GM06990 (cell line): ENCODE results near the gene ZNF653.

Experiments used
- DNase-seq: peaks from one replicate; pipeline ENCODE4 v3.0.0-alpha.2; 2011; ENCODE audit not compliant: insufficient read length; ENCODE audit errors: extremely low read depth
- H3K27me3 ChIP-seq: replicated peaks from 2 replicates; pipeline ENCODE4 v1.6.0; 2011; ENCODE audit warnings: low read length; ENCODE audit not compliant: control insufficient read depth, insufficient read depth
- H3K36me3 ChIP-seq: 2 replicates; pipeline ENCODE4 v1.5.1; 2011; ENCODE audit warnings: low read length; ENCODE audit not compliant: control insufficient read depth, insufficient read depth
- H3K4me3 ChIP-seq: replicated peaks from 2 replicates; pipeline ENCODE4 v1.5.1; 2011; ENCODE audit warnings: low read depth, mild to moderate bottlenecking, control low read depth, low read length
- TF ChIP-seq, protein P1 (sequence below): IDR thresholded peaks from 2 replicates; pipeline ENCODE4 v1.5.1; 2011; ENCODE audit warnings: low read length, control low read depth, mild to moderate bottlenecking, inconsistent platforms; ENCODE audit not compliant: insufficient read depth, poor library complexity, severe bottlenecking

The ZNF653 gene

DNA sequence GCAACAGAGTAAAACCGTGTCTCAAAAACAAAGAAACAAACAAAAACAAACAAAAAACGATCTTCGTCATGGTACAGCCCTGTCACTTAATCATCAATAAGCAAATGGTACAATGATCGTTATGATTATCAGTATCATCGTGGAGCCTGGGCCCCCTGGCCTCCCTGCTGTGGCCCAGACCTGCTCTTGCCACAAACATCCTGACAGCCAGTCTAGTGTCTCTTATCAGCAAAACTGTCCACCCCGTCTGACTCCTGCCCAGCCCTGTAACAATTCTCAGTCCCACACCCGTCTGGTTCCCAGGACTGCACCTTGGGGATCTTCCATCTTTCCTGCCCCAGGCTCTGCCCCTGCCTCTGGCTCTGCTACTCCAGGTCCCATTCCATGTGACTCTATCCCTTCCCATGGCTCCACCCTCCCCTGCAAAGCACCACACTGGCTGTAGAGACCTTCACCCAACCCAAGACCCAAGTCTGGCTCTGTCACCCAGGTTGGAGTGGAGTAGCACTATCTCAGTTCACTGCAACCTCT lies 5.7 kb downstream of the ZNF653 start:
- H3K36me3 ChIP-seq, result peaks cover 13% of the 10 kb centered on the region
- TF ChIP-seq, protein P1, sequence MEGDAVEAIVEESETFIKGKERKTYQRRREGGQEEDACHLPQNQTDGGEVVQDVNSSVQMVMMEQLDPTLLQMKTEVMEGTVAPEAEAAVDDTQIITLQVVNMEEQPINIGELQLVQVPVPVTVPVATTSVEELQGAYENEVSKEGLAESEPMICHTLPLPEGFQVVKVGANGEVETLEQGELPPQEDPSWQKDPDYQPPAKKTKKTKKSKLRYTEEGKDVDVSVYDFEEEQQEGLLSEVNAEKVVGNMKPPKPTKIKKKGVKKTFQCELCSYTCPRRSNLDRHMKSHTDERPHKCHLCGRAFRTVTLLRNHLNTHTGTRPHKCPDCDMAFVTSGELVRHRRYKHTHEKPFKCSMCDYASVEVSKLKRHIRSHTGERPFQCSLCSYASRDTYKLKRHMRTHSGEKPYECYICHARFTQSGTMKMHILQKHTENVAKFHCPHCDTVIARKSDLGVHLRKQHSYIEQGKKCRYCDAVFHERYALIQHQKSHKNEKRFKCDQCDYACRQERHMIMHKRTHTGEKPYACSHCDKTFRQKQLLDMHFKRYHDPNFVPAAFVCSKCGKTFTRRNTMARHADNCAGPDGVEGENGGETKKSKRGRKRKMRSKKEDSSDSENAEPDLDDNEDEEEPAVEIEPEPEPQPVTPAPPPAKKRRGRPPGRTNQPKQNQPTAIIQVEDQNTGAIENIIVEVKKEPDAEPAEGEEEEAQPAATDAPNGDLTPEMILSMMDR, result no peak
- DNase-seq, result no peak
- H3K4me3 ChIP-seq, result no peak overlapping the region
- H3K27me3 ChIP-seq, result no peaks in the 10 kb centered on the region

DNA sequence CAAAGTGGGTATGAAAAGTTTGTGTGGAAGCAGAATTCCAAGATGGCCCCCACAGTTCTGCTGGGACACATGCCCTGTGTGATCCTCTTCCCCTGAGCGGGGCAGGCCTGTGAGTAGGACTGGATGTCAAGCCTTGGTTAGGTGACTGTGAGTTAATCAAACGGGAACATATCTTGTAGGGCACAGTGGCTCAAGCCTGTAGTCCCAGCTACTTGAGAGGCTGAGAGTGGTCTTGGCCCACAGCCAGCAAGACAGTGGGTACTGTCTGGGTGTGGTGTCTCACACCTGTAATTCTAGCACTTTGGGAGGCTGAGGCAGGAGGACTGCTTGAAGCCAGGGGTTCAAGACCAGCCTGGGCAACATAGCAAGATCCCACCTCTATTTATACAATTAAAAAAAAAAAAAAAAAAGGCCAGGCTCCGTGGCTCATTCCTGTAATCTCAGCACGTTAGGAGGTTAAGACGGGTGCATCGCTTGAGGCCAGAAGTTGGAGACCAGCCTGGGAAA lies 6.4 kb downstream of the ZNF653 start:
- Histone ChIP-seq H3K36me3 (peaks cover 16% of the 10 kb centered on the region), H3K27me3 (no peaks in the 10 kb centered on the region), H3K4me3 (no peak overlapping the region)
- DNase-seq, result no peak
- TF ChIP-seq, protein P1, result no peak

DNA sequence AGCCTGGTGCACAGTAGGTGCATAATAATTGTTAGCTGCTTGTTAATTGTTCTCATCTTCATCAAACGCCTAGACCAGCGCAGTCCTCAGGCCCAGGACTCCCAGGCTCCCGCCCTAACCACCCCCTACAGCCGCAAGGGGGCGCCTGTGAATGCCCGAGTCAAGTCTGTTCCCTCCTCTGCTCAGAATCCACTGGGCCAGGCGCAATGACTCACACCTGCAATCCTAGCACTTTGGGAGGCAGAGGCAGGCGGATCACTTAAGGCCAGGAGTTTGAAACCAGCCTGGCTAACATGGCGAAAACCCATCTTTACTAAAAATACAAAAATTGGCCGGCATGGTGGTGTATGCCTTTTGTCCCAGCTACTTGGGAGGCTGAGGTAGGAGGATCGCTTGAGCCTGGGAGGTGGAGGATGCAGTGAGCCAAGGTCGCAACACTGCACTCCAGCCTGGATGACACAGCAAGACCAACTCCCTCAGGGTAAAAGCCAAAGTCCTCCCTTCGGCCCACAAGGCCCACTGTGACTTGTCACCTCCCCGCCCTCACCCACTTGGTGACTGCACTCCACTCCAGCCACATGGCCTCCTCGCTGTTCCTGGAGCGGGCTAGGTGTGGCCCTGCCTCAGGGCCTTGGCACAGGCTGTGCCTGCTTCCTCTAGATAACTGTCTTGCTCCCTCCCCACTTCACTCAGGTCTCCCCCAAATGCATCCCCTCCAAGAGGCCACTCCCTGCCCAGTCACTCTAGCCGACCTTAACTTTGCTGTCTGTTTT lies 9.1 kb downstream of the ZNF653 start:
- DNase-seq, result peak; percentile 56
- Histone ChIP-seq H3K27me3 (no peaks in the 10 kb centered on the region), H3K36me3 (peaks cover 13% of the 10 kb centered on the region), H3K4me3 (no peak overlapping the region)
- TF ChIP-seq, protein P1, result peak; percentile 87

DNA sequence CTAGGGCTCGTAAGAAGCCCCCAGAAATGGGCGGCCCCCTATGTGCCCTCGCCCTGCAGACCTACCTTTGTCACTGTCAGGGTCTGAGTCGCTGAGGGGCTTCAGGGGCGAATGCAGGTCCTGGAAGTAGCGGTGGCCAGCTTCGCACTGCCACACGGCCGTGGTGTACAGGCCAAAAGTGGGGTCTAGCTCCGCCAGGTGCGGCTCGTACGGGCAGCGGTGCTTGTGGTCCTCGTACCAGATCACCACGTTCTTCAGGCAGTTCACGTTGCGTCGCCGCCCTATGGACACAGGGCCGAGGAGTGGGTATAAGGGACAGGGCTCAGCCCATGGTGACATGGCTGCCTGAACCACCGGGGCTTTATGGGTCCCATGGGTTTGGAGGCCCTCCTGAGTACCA lies 9.8 kb downstream of the ZNF653 start:
- TF ChIP-seq, protein P1, result no peak
- Histone ChIP-seq H3K27me3 (no peaks in the 10 kb centered on the region), H3K4me3 (no peak overlapping the region), H3K36me3 (peaks cover 13% of the 10 kb centered on the region)
- no peak for DNase-seq

DNA sequence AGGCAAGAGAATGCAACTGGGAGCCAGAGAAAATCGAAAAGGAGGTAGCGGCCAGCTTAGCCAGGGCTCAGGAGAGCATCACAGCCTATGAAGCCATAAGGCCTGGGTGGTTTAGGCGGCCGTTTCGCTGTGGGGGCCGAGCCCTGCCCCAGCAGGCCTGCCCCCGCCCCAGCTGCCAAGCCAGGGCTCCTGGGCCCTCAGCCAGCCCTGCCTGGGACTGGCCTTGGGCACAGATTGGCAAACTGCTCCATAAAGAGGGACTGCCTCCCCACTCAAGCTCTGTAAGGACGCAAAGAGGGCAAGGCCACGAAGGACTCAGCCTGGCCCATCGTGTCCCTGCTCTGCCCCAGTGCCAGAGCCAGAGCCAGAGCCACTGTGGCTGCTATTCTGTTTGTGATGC lies 10.2 kb downstream of the ZNF653 start:
- H3K27me3 ChIP-seq, result no peaks in the 10 kb centered on the region
- H3K36me3 ChIP-seq, result peaks cover 13% of the 10 kb centered on the region
- DNase-seq, result no peak
- TF ChIP-seq, protein P1, result no peak
- H3K4me3 ChIP-seq, result no peak overlapping the region
